Fibroblast of lung (primary cell): ENCODE data around the gene IL36A. TPM values are rescaled to one million over a fixed set of nuclear protein-coding genes. Genes with fewer than 3 reads are reported as not detected.

ENCODE experiments used
- DNase-seq, 2 donors: peaks; one replicate each; pipeline versions ENCODE4 v3.0.0 to v3.0.0-alpha.2; 2010; ENCODE audit warnings: low read depth in 2 of 2
- H2AFZ ChIP-seq: 2 replicates; pipeline ENCODE4 v1.5.1; 2012; ENCODE audit warnings: low read length, control low read depth, inconsistent platforms
- H3K27ac ChIP-seq: 2 replicates; pipeline ENCODE4 v1.5.1; 2011; ENCODE audit warnings: low read length, control low read depth; ENCODE audit not compliant: insufficient read depth
- H3K27me3 ChIP-seq: 2 replicates; pipeline ENCODE4 v1.5.1; 2011; ENCODE audit warnings: mild to moderate bottlenecking, low read length; ENCODE audit not compliant: control insufficient read depth, insufficient read depth
- H3K36me3 ChIP-seq: 2 replicates; pipeline ENCODE4 v1.5.1; 2011; ENCODE audit warnings: low read length; ENCODE audit not compliant: control insufficient read depth, insufficient read depth
- H3K4me1 ChIP-seq: 2 replicates; pipeline ENCODE4 v1.5.1; 2011; ENCODE audit warnings: low read length; ENCODE audit not compliant: control insufficient read depth, insufficient read depth; ENCODE audit errors: extremely low read depth
- H3K4me2 ChIP-seq: 2 replicates; pipeline ENCODE4 v1.5.1; 2011; ENCODE audit warnings: low read length, control low read depth; ENCODE audit not compliant: insufficient read depth; ENCODE audit errors: extremely low read depth
- H3K4me3 ChIP-seq, 4 experiments: fragments of 200-600 bp in 1 of 4; sonication (generic) in 1 of 4; replicated peaks in 1 of 4; 2 replicates each; pipeline ENCODE4 v1.5.1; 2011 to 2016; ENCODE audit warnings: low read length in 4 of 4, low read depth in 3 of 4, mild to moderate bottlenecking in 3 of 4, control low read depth in 2 of 4, inconsistent platforms in 1 of 4, mixed read lengths in 1 of 4; ENCODE audit not compliant: insufficient read depth in 1 of 4; ENCODE audit errors: control extremely low read depth in 1 of 4
- H3K79me2 ChIP-seq: 2 replicates; pipeline ENCODE4 v1.5.1; 2012; ENCODE audit warnings: mild to moderate bottlenecking, low read length, inconsistent platforms; ENCODE audit not compliant: control insufficient read depth, insufficient read depth
- H3K9ac ChIP-seq: 2 replicates; pipeline ENCODE4 v1.5.1; 2011; ENCODE audit warnings: mild to moderate bottlenecking, low read length, control low read depth; ENCODE audit not compliant: insufficient read depth
- H3K9me3 ChIP-seq: 2 replicates; pipeline ENCODE4 v1.5.1; 2012; ENCODE audit warnings: low read depth, low read length; ENCODE audit not compliant: control insufficient read depth, insufficient read depth
- H4K20me1 ChIP-seq: 2 replicates; pipeline ENCODE4 v1.5.1; 2011; ENCODE audit warnings: low read length; ENCODE audit not compliant: control insufficient read depth, insufficient read depth; ENCODE audit errors: extremely low read depth
- EZH2 ChIP-seq: IDR thresholded peaks from 2 replicates; pipeline ENCODE4 v1.5.1; 2012; ENCODE audit warnings: low read length, control low read depth, mild to moderate bottlenecking; ENCODE audit errors: missing control alignments
- polyA plus RNA-seq, 2 donors: library from polyadenylated mRNA; depleted of rRNA in 1 of 2; stranded (reverse) in 1 of 2; unstranded in 1 of 2; fragments of >200 nt; gene quantifications; 2 replicates each; pipeline ENCODE4 v1.2.1, GENCODE V29; 2011 to 2012; ENCODE audit warnings: missing spikeins in 1 of 2
- total RNA-seq: library from RNA; depleted of rRNA; stranded (reverse); fragments of >200 nt; gene quantifications from 2 replicates; pipeline ENCODE4 v1.2.1, GENCODE V29; 2014
- TF ChIP-seq, protein P1 (sequence below), 2 donors: IDR thresholded peaks in 1 of 2; conservative IDR thresholded peaks in 1 of 2; 1 replicate in 1 of 2; 2 replicates in 1 of 2; pipeline ENCODE4 v1.5.1; 2011 to 2012; ENCODE audit warnings: low read length in 2 of 2, control low read depth in 1 of 2, inconsistent platforms in 1 of 2, low read depth in 1 of 2, mild to moderate bottlenecking in 1 of 2

Gene IL36A
- total and polyA plus RNA-seq, 2 donors (not counting 1 experiment from before 2014, with no cell fraction given) = not detected

DNA sequence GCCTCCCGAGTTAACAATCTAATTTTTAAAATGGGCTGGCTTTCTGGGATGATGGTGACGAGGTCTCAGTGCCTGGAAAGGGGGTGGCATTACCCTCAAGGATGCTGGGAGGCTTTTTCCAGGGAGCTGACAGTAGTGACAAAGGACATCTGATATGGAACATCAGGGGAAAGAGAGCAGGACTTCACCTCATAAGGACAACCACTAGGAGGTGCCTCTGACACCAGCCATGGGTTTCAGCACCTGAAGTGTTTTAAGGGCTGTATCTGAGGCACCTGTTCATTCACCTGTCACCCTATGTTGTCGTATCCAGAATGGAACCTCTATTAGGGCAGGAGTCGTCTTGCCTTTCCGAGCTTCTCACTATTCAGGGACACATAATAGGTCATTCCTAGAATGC lies 36.6 kb downstream of the IL36A start:
- H3K4me1 ChIP-seq = no peaks in the 10 kb centered on the region
- no peak for DNase-seq
- H2AFZ ChIP-seq = no peak overlapping the region
- peaks cover 3% of the 10 kb centered on the region for H3K27me3 ChIP-seq
- H3K9ac ChIP-seq = no peak overlapping the region
- TF ChIP-seq, protein P1, sequence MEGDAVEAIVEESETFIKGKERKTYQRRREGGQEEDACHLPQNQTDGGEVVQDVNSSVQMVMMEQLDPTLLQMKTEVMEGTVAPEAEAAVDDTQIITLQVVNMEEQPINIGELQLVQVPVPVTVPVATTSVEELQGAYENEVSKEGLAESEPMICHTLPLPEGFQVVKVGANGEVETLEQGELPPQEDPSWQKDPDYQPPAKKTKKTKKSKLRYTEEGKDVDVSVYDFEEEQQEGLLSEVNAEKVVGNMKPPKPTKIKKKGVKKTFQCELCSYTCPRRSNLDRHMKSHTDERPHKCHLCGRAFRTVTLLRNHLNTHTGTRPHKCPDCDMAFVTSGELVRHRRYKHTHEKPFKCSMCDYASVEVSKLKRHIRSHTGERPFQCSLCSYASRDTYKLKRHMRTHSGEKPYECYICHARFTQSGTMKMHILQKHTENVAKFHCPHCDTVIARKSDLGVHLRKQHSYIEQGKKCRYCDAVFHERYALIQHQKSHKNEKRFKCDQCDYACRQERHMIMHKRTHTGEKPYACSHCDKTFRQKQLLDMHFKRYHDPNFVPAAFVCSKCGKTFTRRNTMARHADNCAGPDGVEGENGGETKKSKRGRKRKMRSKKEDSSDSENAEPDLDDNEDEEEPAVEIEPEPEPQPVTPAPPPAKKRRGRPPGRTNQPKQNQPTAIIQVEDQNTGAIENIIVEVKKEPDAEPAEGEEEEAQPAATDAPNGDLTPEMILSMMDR (conservative IDR thresholded peaks at IDR 0.05 in 1 of 2, IDR thresholded peaks at IDR 0.05 in 1 of 2; ENCODE audit: low read depth in 1 of 2, low read length in 2 of 2) = no peak
- TF ChIP-seq EZH2 = no peak
- no peak overlapping the region for H3K4me2 ChIP-seq
- H3K79me2 ChIP-seq = no peaks in the 10 kb centered on the region
- no peaks in the 10 kb centered on the region for H3K36me3 ChIP-seq
- no peak overlapping the region for H3K4me3 ChIP-seq
- no peaks in the 10 kb centered on the region for H3K9me3 ChIP-seq
- H3K27ac ChIP-seq = no peak overlapping the region
- H4K20me1 ChIP-seq = no peaks in the 10 kb centered on the region

DNA sequence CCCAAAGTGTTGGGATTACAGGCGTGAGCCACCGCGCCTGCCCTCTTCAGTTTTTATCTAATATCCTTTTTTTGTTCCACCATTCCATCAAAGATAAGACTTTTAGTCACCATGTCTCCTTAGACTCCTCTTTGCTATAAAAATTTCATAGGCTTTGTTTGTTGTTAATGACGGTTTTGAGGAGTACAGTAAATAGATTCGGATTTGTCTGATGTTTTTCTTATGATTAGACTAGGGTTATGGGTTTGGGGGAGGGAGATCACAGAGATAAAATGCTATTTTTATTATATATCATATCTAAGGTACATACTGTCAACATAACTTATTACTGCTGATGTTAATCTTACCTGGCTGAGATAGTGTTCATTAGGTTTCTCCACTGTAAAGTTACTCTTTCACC lies 41.2 kb downstream of the IL36A start:
- Histone ChIP-seq H3K36me3 (no peaks in the 10 kb centered on the region), H3K4me3 (no peak overlapping the region), H3K9ac (no peak overlapping the region), H2AFZ (no peak overlapping the region), H3K27ac (no peak overlapping the region), H3K27me3 (no peaks in the 10 kb centered on the region), H3K4me2 (no peak overlapping the region), H3K79me2 (no peaks in the 10 kb centered on the region), H3K4me1 (no peaks in the 10 kb centered on the region), H4K20me1 (no peaks in the 10 kb centered on the region), H3K9me3 (no peaks in the 10 kb centered on the region)
- no peak for DNase-seq
- no peak for TF ChIP-seq EZH2
- TF ChIP-seq, protein P1 (conservative IDR thresholded peaks at IDR 0.05 in 1 of 2, IDR thresholded peaks at IDR 0.05 in 1 of 2; ENCODE audit: low read depth in 1 of 2, low read length in 2 of 2) = no peak

- Histone ChIP-seq H3K9ac (no peak overlapping the region), H3K9me3 (no peaks in the 10 kb centered on the region), H4K20me1 (no peaks in the 10 kb centered on the region), H3K4me1 (no peaks in the 10 kb centered on the region), H3K27ac (no peak overlapping the region), H3K4me3 (no peak overlapping the region), H2AFZ (no peak overlapping the region), H3K4me2 (no peak overlapping the region), H3K36me3 (no peaks in the 10 kb centered on the region), H3K79me2 (no peaks in the 10 kb centered on the region), H3K27me3 (no peaks in the 10 kb centered on the region)
- TF ChIP-seq, protein P1 (conservative IDR thresholded peaks at IDR 0.05 in 1 of 2, IDR thresholded peaks at IDR 0.05 in 1 of 2; ENCODE audit: low read depth in 1 of 2, low read length in 2 of 2) = no peak
- TF ChIP-seq EZH2 = no peak
- no peak for DNase-seq
Measured at GRCh38 chr2:113050921-113051895, 45.9 kb downstream of the IL36A start.
